Activated naive CD4-positive, alpha-beta T cell (primary cell): ENCODE results near the gene CEBPA.
"Not testable (repeated sequence)": the region's sequence is repeated elsewhere in the genome, so short reads cannot be mapped to it uniquely, and the experiment has no call there.

ENCODE experiments used
- DNase-seq, 4 experiments: peaks; one replicate each; lab custom pipeline; 2025; lab: John Stamatoyannopoulos, UW

The CEBPA gene

DNA sequence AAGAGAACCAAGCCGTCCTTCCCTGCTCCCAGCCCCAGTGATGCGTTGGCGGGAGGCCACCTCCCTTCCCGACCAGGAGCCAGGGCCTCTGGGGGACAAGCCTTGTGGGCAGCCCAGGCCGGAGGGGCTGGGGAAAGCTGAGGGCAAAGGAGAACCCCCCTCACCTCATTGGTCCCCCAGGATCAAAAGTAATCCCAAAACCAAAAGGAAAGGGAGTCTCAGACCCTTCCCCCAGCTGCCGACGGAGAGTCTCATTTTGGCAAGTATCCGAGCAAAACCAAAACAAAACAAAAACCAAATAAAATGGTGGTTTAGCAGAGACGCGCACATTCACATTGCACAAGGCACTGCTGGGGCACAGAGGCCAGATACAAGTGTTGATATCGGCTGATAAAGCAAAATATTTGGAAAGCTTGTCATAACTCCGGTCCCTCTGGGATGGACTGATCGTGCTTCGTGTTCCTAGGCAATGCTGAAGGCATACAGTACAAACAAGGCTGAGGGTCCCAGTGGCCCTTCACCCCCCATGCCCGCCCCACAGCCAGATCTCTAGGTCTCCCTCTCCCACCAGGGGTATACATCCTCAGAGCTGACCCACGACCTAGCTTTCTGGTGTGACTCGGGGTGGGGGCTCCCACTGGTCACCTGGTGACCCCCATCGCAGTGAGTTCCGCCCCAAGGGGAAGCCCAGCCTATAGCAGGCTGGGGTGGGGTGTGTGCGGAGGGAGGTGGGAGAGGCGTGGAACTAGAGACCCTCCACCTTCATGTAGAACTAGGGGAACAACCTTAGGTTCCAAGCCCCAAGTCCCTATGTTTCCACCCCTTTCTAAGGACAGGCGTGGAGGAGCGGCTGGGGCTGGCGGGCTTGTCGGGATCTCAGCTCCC, 2.1 kb downstream of the CEBPA start:
- no peak for DNase-seq

DNA sequence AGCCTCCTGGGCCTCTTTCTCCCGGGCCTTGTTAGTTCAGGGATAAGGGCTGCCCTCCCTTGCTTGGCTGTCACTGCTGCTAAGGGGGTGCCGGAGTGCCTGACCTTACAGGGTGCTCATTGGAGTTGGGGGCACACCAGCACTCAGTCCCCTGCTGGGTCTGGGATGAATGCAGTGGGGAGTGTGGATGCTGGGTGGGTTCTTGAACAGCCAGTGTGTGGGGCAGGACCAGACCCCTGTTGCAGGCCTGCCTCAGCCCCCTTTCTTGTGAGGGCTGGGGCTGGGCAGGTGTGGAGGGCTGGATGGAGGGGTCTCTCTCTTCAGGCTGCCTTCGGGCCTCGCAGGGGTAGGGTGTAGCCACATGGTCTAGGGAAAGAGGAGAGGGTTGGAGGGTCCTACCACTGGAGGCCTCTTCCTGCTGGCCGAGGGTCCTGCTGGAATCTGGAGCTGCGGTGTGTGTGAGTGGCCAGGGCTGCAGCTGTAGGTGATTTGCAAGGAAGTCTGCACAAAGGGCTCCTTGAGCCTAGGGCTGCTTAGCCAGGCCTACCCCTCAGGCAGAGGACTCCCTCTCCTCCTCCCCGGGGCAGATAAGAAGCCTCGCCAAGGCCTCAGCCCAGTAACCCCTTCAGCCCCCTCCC, 3.2 kb downstream of the CEBPA start:
- no peak for DNase-seq

DNA sequence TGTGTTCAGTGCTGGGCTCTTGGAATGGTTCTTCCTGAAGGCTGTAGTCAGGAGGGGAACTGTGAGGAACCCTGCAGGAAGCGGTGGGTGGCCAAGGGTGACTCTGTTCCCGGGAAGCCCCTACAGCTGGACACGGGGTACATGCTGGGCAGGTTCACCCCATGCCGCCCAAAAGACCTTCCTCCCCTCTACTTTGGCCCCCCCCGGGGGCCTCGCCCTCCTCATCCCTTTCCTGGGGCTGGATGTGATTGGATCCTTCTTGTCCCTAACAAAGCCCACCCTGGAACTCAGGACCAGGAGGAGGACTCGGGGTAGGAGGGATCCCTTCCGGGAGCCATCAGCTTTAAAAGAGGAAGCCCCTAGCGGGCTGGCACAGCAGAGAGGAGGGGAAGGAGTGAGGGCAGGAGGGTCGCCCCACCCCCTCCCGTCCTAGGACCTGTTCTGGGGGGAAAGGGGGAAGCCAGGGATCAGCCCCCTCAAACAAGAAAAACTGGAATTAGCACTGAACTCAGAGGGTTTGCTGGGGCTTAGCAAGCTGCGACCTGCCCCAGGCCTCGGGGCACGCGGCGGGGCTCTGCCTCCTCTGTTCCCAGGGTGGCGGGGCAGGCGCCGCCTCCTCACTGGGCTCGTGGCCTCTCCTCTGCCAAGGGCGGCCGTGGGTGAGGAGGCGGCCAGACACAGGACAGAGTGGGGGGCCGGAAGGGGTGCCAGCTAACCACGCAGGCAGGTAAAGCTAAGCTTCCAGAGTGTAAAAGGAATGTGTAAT, 4.0 kb downstream of the CEBPA start:
- no peak for DNase-seq

DNA sequence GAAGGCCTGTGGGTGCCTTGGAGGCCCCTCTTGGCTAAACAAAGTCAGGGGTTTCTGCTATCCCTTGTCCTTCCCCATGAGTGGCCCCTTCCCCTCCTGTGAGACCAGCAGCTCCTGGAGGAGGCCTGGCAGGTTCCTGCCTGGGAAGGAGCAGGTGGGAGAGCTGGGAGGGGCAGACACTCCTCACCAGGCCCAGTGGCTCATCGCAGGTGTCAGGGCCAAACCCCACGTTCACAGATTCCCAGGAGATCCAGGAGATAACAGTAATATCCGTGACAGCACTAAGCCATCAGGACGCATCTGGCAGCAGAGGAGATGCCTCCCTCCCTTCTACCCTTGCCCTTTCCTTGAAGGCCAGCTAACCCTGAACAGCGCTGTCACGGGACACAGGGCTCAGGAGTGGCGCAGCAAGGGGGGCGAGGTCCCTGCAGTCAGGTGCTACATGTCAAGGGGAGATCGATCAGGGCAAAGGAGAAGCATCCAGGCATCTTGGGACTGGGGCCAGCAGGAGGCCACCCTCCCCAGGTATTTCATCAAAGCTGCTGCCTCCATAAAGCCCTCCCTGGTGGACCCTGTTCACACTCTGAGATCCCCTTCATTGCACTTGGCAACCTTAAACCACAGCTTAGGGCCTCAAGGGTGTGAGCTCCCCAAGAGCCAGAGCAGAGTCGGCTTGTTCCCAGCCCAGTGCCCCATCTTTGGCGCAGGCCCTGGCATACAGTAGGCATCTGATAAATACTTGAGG, 4.8 kb downstream of the CEBPA start:
- DNase-seq, result no peak

DNA sequence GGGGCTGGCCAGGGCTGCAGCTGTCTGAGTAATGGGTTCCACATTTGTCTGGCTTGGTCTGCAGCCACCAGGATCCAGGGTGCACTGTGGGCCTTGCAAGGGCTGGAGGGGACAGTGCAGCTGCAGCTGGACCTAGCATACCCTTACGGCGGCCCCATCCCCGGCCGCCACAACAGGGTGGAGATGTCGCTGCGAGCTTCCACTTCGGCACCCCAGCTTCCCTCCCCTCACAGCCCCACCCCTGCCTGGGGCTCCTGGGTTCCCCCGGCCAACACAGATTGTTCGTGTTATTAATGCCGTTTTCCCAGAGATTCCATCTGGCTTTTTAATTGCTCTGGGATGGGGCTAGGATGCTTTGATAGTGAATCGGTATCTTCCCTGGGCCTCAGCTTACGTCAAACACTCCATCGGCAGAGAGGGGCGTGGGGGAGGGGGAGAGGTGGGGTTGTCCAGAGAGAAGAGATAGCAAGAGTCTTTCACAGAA, 5.8 kb downstream of the CEBPA start:
- DNase-seq, result no peak

DNA sequence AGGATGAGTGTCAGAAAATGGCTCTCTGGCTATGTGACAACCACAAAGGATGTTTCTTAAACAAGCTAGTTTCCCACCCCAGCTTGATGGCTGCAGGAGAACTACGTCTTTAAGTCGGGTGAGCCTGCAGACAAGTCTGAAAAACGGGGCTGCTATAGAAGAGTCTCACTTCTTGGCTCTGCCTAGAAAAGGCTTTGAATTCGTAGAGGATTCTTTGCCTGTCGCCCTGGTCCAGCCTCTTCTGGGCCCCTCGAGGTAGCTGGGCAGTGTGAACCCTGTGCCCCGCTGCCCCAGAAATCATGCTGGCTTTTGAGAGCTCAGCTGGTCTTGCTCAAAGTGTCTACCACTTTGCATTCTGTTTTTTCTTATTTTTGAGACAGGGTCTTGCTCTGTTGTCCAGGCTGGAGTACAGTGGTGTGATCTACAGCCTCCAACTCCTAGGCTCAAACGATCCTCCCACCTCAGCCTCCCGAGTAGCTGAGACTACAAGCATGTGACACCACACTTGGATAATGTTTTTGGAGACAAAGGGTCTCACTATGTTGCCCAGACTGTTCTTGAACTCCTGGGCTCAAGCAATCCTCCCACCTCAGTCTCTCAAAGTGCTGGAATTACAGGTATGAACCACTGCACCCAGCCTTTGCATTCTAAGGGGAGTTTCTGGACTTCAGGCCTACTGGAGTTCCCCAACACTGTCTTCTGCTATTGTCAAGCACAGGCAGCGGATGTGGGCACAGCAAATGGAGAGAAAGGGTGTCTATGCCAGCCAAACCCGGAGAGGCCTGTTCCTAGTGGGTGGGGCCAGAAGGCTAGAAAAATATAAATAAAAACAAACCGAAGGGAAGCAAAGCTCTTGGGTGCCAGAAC, 6.5 kb downstream of the CEBPA start:
- no peak for DNase-seq

DNA sequence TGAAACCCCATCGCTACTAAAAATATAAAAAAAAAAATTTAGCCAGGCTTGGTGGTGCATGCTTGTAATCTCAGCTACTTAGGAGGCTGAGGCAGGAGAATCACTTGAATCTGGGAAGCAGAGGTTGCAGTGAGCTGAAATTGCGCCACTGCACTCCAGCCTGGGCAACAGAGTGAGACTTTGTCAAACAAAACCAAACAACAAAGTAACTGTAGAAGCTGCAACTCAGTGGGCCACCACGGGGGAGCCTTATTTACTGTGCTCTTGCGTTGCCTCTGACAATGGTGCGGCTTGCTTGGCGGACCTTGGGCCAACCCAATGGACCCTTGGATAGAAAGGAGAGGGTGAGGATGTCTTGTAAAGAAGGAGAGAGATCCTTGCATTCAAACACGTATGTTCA, 7.3 kb downstream of the CEBPA start:
- not testable (repeated sequence) for DNase-seq

DNA sequence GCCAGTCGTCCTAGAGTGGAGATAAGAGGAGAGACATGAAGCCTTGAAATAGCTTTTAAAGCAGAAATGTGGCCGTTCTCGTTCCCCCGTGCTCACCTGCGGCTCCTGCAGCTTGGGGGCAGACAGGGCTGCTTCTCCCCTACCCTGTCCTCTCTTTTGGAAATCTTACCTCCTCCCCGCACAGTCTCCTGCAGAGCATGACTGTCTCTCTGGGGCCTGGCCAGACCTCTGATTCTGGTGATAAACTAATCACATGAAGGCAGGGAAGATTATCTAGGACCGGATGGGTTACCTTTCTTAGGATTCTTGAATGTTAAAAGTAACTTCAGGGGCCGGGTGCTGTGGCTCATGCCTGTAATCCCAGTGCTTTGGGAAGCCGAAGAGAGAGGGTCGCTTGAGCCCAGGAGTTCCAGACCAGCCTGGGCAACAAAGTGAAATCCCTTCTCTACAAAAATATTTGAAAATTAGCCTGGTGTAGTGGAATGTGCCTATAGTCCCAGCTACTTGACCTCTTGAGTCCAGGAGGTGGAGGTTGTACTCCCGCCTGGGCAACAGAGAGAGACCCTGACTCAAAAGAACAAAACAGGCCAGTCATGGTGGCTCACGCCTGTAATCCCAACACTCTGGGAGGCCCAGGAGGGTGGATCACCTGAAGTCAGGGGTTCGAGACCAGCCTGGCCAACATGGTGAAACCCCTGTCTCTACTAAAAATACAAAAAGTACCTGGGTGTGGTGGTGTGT, 8.1 kb downstream of the CEBPA start:
- DNase-seq, result no peak

DNA sequence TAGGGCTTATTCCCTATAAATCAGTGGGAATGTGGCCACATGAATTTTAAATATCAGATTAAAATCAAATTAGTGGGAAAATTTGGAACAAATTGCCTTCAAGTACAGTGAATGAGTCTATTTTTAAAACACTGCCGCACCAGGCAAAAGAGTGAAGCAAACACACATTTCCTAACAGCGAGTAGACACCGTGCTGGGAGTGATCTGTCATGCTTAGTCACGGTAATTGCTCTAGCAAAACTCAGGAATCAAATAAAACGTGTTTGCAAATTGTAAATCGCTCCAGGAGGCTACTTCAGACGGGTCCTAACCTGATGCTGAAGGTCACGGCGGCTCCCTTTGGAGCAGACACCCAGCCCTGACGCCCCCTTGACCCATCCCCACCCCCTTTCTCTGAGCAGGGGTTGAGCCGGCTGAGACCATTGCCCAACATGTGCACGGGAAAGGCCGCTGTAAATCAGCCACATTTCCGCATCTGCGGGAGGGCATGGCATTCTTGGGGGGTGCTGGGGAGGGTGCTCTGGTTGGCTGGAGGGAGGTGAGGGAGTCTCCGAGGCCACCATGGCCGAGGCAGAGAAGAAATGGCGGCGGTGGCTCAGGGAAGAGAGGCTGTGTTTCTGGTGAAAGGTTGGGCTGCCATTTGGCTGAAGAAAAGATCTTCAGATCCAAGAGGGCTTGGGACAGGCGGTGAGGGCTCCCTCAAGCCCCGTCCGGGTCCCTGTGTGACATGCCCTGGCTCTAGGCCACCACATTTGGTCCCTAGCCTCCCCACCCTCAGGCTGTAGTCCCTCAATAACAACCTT, 8.9 kb downstream of the CEBPA start:
- DNase-seq, result no peak

DNA sequence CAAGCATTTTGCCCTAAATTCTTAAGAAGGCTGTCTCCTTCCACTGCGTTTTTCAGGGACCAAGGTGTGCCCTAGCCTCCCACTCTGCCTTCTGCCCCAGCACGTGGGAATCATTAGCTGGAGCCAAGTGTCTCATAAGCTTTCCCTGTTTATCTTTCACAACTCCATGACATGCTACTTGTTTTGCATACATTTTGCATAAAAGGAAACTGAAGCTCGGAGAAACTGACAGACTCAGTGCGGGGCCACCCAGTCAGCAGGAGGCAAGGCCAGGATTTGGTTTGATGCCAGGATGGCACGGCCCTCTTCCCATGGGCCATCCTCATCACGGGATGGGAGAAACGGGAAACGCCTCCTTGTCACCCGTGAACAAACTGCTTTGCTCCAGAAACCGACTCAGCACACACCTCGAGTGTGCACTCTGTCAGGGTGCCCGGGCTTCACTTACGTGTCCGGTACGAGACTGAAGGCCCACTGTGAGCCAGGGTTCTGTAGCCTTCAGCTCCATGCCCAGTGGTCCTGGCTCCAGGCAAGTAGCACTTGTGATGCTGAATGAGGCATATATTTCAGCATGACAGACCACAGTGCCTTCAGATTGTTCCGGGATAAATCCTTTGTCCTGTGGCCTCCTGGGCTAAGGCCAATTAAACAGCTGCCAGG, 9.6 kb downstream of the CEBPA start:
- DNase-seq, result no peak

DNA sequence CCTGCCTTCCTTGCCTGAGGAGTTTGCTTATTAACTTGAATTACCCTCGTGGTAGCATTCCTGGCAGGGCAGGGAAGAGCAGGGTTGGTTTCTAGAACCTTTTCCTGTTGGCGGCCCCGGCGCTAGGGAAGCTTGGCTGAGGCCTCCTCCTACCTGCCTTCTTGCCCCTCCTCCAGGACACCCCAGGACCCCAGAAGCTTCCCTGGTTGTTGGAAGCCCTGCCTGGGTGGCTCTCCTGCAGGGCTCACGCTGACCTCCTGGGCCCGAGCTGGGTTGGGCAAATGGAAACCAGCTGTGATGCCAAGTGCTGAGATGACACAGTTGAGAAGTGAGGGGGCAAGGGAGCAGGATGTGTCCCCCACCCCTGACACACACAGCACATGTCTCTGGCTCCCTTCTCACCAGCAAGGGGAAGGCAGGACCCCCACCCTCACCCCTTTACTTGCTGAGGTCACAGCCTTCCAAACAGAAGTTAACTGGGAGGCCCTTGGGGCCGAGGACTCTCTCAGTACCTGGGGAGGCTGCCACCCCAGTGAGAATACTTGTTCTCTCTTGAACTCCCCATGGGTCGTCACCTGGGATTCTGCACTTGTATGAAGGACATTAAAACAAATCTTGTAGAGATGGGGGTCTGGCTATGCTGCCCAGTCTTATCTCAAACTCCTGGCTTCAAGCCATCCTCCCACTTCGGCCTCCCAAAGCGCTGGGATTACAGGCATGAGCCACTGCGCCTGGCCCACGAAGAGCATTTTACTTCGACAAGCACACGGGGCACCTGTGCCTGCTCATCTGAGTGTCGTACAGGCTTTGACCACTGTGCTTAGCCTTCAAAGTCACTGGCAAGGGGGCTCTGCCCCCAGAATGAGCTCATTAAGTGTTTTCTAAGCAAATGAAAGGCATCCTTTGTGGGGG, 10.5 kb downstream of the CEBPA start:
- no peak for DNase-seq

DNA sequence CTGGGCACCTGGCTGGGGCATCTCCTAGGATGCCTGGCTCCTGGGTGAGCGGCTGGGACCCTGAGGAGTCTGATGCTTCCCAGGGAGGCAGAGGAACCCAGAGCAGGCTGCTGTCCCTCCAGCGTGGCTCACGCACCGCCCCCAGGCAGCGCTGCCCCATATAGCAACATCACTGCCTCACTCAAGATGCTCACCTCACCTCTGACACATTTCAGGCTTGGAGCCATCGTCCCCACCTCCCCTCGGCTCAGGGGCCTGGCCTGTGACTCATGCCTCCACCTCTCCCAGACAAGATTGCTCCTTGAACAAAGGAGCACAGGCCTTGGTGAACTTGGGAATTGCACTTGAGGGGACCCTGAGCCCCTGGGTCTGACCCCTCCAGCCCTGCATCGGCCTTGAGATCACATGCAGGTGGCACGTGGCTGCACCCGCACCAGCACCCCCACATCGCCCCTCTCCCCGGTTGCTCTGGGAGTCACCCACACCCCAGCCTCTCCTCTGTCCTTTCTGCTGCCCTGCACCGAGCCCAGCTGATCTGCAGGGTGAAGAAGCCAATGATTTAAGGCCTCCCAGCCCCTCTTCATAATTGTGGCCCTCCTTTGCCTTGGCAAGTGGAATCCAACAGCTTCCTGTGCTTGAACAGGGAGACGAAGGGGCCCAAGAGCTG, 11.2 kb downstream of the CEBPA start:
- no peak for DNase-seq

DNA sequence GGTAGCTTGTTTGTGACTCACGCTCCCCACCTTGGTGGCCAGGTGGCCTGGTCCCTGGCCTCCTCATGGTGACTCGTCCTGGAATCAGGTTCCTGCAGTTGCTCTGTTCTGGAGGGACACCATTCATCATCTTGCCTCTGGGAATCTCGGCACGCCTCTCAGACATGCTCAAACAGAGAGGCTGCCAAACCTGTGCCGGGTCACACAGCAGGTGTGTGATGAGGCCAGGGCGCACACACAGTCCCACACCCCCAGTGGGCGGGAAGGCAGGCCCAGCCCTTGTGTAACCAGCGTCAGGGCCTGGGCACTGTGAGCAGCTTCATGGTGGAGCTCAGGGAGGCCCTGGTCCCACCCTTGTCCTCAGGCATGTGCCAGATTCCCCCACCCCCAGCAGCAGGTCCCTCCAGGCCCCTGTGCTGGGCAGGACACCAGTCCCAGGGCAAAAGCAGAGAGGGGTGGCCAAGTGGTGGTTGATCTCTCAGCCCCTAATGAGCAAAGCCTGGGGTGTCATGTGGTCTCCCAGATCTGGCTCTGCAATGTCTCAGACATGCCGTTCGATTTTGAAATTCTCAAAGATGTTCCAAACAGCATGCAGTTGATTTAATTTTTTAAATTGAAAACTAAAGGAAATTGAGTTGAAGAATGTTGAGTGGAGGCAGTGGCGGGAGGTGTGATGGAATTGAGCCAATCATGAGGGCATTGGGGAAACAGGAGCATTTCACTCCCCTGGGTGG, 12.1 kb downstream of the CEBPA start:
- no peak for DNase-seq

DNA sequence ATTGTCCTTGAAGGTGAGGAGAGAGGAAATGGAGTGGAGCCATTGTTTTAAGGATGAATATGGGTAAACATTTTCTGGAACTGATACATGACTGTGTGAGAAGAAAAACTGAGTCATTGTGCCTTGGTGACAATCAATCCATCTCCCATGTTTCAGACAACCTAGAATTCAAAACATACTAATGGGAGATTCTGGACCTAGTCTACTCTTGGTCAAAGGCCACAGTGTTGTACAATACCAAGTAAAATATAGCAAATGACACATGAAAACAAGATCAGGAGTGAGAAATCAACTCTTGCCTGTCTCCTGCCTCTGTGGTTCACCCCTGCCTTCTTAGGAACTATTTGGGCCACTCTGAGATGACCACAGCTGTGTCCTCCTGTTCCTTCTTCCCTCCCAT, 13.1 kb downstream of the CEBPA start:
- no peak for DNase-seq

DNA sequence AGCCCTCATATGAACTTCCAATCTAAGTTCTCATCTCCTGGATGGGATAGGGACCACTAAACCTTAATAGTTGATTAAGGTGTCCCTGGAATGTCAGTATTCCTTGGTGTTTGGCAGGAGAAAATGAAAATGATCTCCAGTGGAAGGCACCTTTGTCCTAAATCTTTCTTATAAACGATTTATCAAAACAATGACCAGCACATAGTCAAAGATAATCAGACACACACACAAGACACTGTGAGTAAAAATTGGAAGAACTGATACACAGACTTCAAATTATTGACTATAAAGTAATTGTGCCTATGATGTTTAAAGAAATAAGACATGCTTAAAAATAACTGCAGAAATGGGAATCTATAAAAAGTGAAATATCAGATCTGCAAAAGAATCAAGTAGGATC, 13.7 kb downstream of the CEBPA start:
- DNase-seq, result no peak

DNA sequence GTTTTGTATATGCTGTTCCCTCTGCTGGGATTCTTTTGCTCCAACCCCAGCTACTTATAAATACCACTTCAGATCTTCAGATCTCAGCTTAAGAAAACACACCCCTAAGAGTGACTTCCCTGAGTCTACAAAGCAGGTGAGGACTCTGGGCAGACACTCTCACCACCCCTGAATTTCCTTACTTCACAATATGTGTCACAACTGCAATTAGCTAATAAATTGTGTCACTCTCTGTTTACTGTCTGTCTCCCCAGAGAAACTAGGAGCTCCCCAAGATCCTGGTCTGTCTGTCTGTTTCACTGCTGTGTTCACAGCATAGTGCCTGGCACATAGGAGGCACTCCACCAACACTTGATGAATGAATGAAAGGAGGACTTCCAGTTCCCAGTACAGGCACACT, 14.4 kb downstream of the CEBPA start:
- no peak for DNase-seq

DNA sequence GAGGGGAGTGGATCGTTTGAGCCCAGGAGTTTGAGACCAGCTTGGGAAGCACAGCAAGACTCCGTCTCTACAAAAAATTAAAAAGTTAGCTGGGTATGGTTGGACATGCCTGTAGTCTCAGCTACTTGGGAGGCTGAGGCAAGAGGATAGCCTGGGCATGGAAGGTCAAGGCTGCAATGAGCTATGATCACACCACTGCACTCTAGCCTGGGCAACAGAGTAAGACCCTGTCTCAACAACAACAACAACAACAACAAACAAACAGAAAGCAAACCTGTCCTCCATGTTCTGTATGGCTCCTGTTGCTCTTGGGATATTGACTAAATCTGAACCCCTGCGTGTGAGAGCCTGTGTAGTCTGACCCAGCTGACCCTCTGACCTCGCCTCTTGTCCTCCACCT, 14.9 kb downstream of the CEBPA start:
- no peak for DNase-seq
